CD14-positive monocyte (primary cell): Measurements from ENCODE around the gene MAT2A. TPM values are rescaled to one million over a fixed set of nuclear protein-coding genes. Genes with fewer than 3 reads are reported as not detected.

Source experiments
- DNase-seq, 3 donors: peaks; one replicate each; pipeline ENCODE4 v3.0.0-alpha.2; 2011 to 2022
- H2AFZ ChIP-seq: 2 replicates; pipeline ENCODE4 v1.6.0; 2012; ENCODE audit warnings: mild to moderate bottlenecking, low read depth, low read length, inconsistent platforms; ENCODE audit not compliant: insufficient read depth, poor library complexity, severe bottlenecking
- H3K27ac ChIP-seq, 2 donors: 1 replicate in 1 of 2; 2 replicates in 1 of 2; pipeline ENCODE4 v1.5.1; 2012 to 2013; ENCODE audit warnings: low read length in 2 of 2, control low read depth in 1 of 2, inconsistent platforms in 1 of 2, low read depth in 1 of 2, mild to moderate bottlenecking in 1 of 2
- H3K27me3 ChIP-seq, 2 donors: one replicate each; pipeline versions ENCODE4 v1.6.0 to v1.6.1; 2011 to 2013; ENCODE audit warnings: low read length in 2 of 2; ENCODE audit not compliant: control insufficient read depth in 2 of 2, insufficient read depth in 2 of 2
- H3K36me3 ChIP-seq, 2 donors: replicated peaks in 1 of 2; 1 replicate in 1 of 2; 2 replicates in 1 of 2; pipeline versions ENCODE4 v1.5.1 to v1.6.1; 2012 to 2013; ENCODE audit warnings: low read length in 2 of 2, control low read depth in 1 of 2, inconsistent platforms in 1 of 2, mild to moderate bottlenecking in 1 of 2; ENCODE audit not compliant: insufficient read depth in 2 of 2, control insufficient read depth in 1 of 2
- H3K4me1 ChIP-seq, 2 donors: 1 replicate in 1 of 2; 2 replicates in 1 of 2; pipeline versions ENCODE4 v1.5.1 to v1.6.1; 2012 to 2013; ENCODE audit warnings: low read length in 2 of 2, control low read depth in 1 of 2, inconsistent platforms in 1 of 2, mild to moderate bottlenecking in 1 of 2, moderate library complexity in 1 of 2; ENCODE audit not compliant: insufficient read depth in 2 of 2, control insufficient read depth in 1 of 2
- H3K4me2 ChIP-seq: replicated peaks from 2 replicates; pipeline ENCODE3; 2012; ENCODE audit warnings: low read length, moderate library complexity, mild to moderate bottlenecking; ENCODE audit not compliant: poor library complexity, severe bottlenecking; ENCODE audit errors: extremely low read depth
- H3K4me3 ChIP-seq, 3 experiments: fragments of 200-600 bp in 1 of 3; sonication (generic) in 1 of 3; replicated peaks in 1 of 3; 1 replicate in 2 of 3; 2 replicates in 1 of 3; pipeline ENCODE4 v1.5.1; 2011 to 2013; ENCODE audit warnings: low read length in 3 of 3, mild to moderate bottlenecking in 3 of 3, control low read depth in 2 of 3, low read depth in 2 of 3, inconsistent platforms in 1 of 3, moderate library complexity in 1 of 3
- H3K79me2 ChIP-seq: 2 replicates; pipeline ENCODE4 v1.6.0; 2012; ENCODE audit warnings: mild to moderate bottlenecking, control low read depth, inconsistent platforms, low read length, moderate library complexity; ENCODE audit not compliant: insufficient read depth
- H3K9ac ChIP-seq: 2 replicates; pipeline ENCODE4 v1.6.0; 2017; ENCODE audit warnings: low read length, mild to moderate bottlenecking; ENCODE audit not compliant: insufficient read depth, poor library complexity, severe bottlenecking
- H3K9me3 ChIP-seq, 2 donors: replicated peaks in 1 of 2; 1 replicate in 1 of 2; 2 replicates in 1 of 2; pipeline versions ENCODE4 v1.5.1 to v1.6.1; 2012 to 2013; ENCODE audit warnings: low read length in 2 of 2, control low read depth in 1 of 2; ENCODE audit not compliant: control insufficient read depth in 1 of 2, insufficient read depth in 1 of 2
- H4K20me1 ChIP-seq: 2 replicates; pipeline ENCODE4 v1.6.0; 2012; ENCODE audit warnings: mild to moderate bottlenecking, low read length, control low read depth, moderate library complexity; ENCODE audit not compliant: insufficient read depth
- H3K27ac Mint-ChIP-seq, 7 donors: one replicate each; pipeline ENCODE4 v1.8.0; 2020; ENCODE audit warnings: mild to moderate bottlenecking in 7 of 7, mixed read lengths in 7 of 7, moderate library complexity in 6 of 7, inconsistent platforms in 2 of 7
- H3K27me3 Mint-ChIP-seq, 3 donors: one replicate each; pipeline ENCODE4 v1.8.0; 2021 to 2022; ENCODE audit warnings: low read depth in 3 of 3, mild to moderate bottlenecking in 3 of 3, mixed read lengths in 3 of 3, moderate library complexity in 3 of 3, inconsistent platforms in 1 of 3
- H3K36me3 Mint-ChIP-seq, 2 donors: one replicate each; pipeline ENCODE4 v1.8.0; 2020; ENCODE audit warnings: mixed read lengths in 2 of 2, inconsistent platforms in 1 of 2, mild to moderate bottlenecking in 1 of 2
- H3K4me1 Mint-ChIP-seq: one replicate; pipeline ENCODE4 v1.8.0; 2020; ENCODE audit warnings: mild to moderate bottlenecking, mixed read lengths
- H3K4me3 Mint-ChIP-seq, 2 donors: one replicate each; pipeline ENCODE4 v1.8.0; 2020; ENCODE audit warnings: mild to moderate bottlenecking in 2 of 2, mixed read lengths in 2 of 2, moderate library complexity in 1 of 2
- H3K9me3 Mint-ChIP-seq, 7 donors: one replicate each; pipeline ENCODE4 v1.8.0; 2020 to 2022; ENCODE audit warnings: mixed read lengths in 7 of 7, mild to moderate bottlenecking in 6 of 7, moderate library complexity in 6 of 7, inconsistent platforms in 2 of 7
- WGBS: methylation state at CpG from one replicate; pipeline ENCODE4 v1.1.5; 2013; ENCODE audit warnings: missing lambda C conversion rate; ENCODE audit not compliant: insufficient coverage; 5-methylcytosine and 5-hydroxymethylcytosine counted together
- intact Hi-C, 2 donors: fragments of 100-400 bp; cut with micrococcal nuclease; formaldehyde crosslinking; loops; one replicate each; pipeline versions ENCODE4 v1.15.0 to v1.15.1; 2023
- polyA plus RNA-seq, 3 donors: library from polyadenylated mRNA; depleted of rRNA in 1 of 3; unstranded in 2 of 3; stranded (reverse) in 1 of 3; fragments of 300-500 nt in 2 of 3; fragments of >200 nt in 1 of 3; fragmentation: Illumina TruSeq in 2 of 3; gene quantifications; 1 replicate in 2 of 3; 2 replicates in 1 of 3; pipeline ENCODE4 v1.2.3, GENCODE V29; 2012 to 2021
- TF ChIP-seq, protein P1 (sequence below): fragments of 200-600 bp; IDR thresholded peaks from one replicate; pipeline ENCODE4 v1.8.0; 2022; ENCODE audit warnings: antibody characterized with exemption, mild to moderate bottlenecking

The MAT2A gene
- polyA plus RNA-seq, 3 donors: 97.0 to 454 (median 117) TPM

- Mint-ChIP-seq H3K27ac (no peak overlapping the region), H3K36me3 (no peaks in the 10 kb centered on the region), H3K9me3 (peaks cover 0 to 3% (median 0%) of the 10 kb centered on the region in 7 donors), H3K4me1 (peaks cover 47% of the 10 kb centered on the region), H3K27me3 (peaks cover 0 to 5% (median 0%) of the 10 kb centered on the region in 3 donors), H3K4me3 (no peak overlapping the region)
- intact Hi-C loops: no loop called here
- TF ChIP-seq, protein P1, sequence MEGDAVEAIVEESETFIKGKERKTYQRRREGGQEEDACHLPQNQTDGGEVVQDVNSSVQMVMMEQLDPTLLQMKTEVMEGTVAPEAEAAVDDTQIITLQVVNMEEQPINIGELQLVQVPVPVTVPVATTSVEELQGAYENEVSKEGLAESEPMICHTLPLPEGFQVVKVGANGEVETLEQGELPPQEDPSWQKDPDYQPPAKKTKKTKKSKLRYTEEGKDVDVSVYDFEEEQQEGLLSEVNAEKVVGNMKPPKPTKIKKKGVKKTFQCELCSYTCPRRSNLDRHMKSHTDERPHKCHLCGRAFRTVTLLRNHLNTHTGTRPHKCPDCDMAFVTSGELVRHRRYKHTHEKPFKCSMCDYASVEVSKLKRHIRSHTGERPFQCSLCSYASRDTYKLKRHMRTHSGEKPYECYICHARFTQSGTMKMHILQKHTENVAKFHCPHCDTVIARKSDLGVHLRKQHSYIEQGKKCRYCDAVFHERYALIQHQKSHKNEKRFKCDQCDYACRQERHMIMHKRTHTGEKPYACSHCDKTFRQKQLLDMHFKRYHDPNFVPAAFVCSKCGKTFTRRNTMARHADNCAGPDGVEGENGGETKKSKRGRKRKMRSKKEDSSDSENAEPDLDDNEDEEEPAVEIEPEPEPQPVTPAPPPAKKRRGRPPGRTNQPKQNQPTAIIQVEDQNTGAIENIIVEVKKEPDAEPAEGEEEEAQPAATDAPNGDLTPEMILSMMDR: no peak
- H2AFZ ChIP-seq: no peak overlapping the region
- no peak overlapping the region for H3K9ac ChIP-seq
- H3K36me3 ChIP-seq: no peaks in the 10 kb centered on the region
- no peak overlapping the region for H3K4me2 ChIP-seq
- H3K4me1 ChIP-seq: peaks cover 16 to 47% of the 10 kb centered on the region in 2 donors
- no peaks in the 10 kb centered on the region for H3K79me2 ChIP-seq
- H3K9me3 ChIP-seq: no peaks in the 10 kb centered on the region
- H4K20me1 ChIP-seq: no peaks in the 10 kb centered on the region
- H3K4me3 ChIP-seq: no peak overlapping the region
- no peaks in the 10 kb centered on the region for H3K27me3 ChIP-seq
- no CpG with 5 or more reads among the region's 7 CpGs for WGBS
- no peak for DNase-seq
- no peak overlapping the region for H3K27ac ChIP-seq
Observed at GRCh38 chr2:85506768-85507181, 32.2 kb upstream of the MAT2A start.

GRCh38 chr2:85511008-85511811 is 27.8 kb upstream of the MAT2A start:
- Mint-ChIP-seq H3K27ac (peak overlapping the region in 2 of 7 donors; percentile 18 to 35), H3K36me3 (no peaks in the 10 kb centered on the region), H3K9me3 (peaks cover 0 to 3% (median 0%) of the 10 kb centered on the region in 7 donors), H3K27me3 (peaks cover 0 to 5% (median 0%) of the 10 kb centered on the region in 3 donors), H3K4me1 (peaks cover 19% of the 10 kb centered on the region), H3K4me3 (no peak overlapping the region)
- H3K36me3 ChIP-seq: no peaks in the 10 kb centered on the region
- peaks cover 11 to 19% of the 10 kb centered on the region in 2 donors for H3K4me1 ChIP-seq
- H3K27ac ChIP-seq: peak overlapping the region in 1 of 2 donors; percentile 64
- no peak overlapping the region for H3K9ac ChIP-seq
- WGBS: 82% methylated on average over 5 of the region's 6 CpGs
- H3K27me3 ChIP-seq: no peaks in the 10 kb centered on the region
- intact Hi-C loops: no loop called here
- TF ChIP-seq, protein P1: no peak
- H3K4me3 ChIP-seq: no peak overlapping the region
- H3K79me2 ChIP-seq: no peaks in the 10 kb centered on the region
- no peaks in the 10 kb centered on the region for H4K20me1 ChIP-seq
- H2AFZ ChIP-seq: no peak overlapping the region
- H3K9me3 ChIP-seq: no peaks in the 10 kb centered on the region
- H3K4me2 ChIP-seq: no peak overlapping the region
- peak in 2 of 3 donors; percentile 19 to 23 for DNase-seq
